ENCODE results near the gene SH3PXD2A. TPM values are rescaled to one million over a fixed set of nuclear protein-coding genes. Genes with fewer than 3 reads are reported as not detected.

Gene SH3PXD2A
- total RNA-seq (10 to 100 TPM in 2 of 5 donors, 1 to 10 TPM in 3; 5.8 to 11.8 (median 9.8) TPM), total RNA-seq (7.9 to 52.5 (median 28.8) reads per million in 29 experiments)
- total RNA-seq (2013): 5.0 TPM

GRCh38 chr10:103855424-103855823 is at the start of gene SH3PXD2A:
Gene SH3PXD2A (minus strand): TSS chr10:103855576. CDS start chr10:103855266, 310 bp downstream.
- H3K4me3 ChIP-seq (ENCODE audit: control insufficient read depth in 1 of 2, extremely low read depth in 1 of 2, low read length in 1 of 2): peak within 1 kb of the TSS; percentile 48 to 85
- no peaks in the 10 kb centered on the region for H3K36me3 ChIP-seq (ENCODE audit: control insufficient read depth in 2 of 2, extremely low read depth in 1 of 2, insufficient read depth in 1 of 2, low read length in 1 of 2)
- Mint-ChIP-seq H3K27me3 (peaks cover 30 to 33% of the 10 kb centered on the region in 2 donors), H3K27ac (peak within 1 kb of the TSS in 1 of 2 donors; percentile 2), H3K9me3 (no peaks in the 10 kb centered on the region), H3K4me3 (peak within 1 kb of the TSS; percentile 77 to 86 (median 80)), H3K36me3 (no peaks in the 10 kb centered on the region), H3K4me1 (peaks cover 0 to 20% (median 17%) of the 10 kb centered on the region in 3 donors)
- no peaks in the 10 kb centered on the region for H3K9me3 ChIP-seq
- peak in 12 of 35 experiments; percentile 2 to 22 (median 10) for DNase-seq
- no peak within 1 kb of the TSS for H3K27ac ChIP-seq (ENCODE audit: low read length)
- ChIA-PET CTCF (interaction anchor here (1.3 to 2.0 kb wide), 3 partner anchors 143 kb away, joined by 4 to 10 read pairs (median 7); no protein-coding TSS in a partner anchor), POLR2A (no interaction called here)
- H3K4me1 ChIP-seq (ENCODE audit: control insufficient read depth in 1 of 2, extremely low read depth in 1 of 2, insufficient read depth in 2 of 2, low read length in 2 of 2): peaks cover 6 to 20% of the 10 kb centered on the region in 2 experiments
- peak; percentile 47 to 70 (median 59) for ATAC-seq (replicated peaks in 1 of 4)
- peaks cover 0 to 35% of the 10 kb centered on the region in 2 experiments for H3K27me3 ChIP-seq (replicated peaks in 1 of 2; ENCODE audit: control insufficient read depth in 2 of 2, extremely low read depth in 1 of 2, insufficient read depth in 2 of 2, low read length in 1 of 2)
- WGBS (ENCODE audit: insufficient coverage): under 1% methylated on average over 48 of the region's 54 CpGs

GRCh38 chr10:103901299-103901698 is 45.9 kb upstream of the SH3PXD2A start:
- no peaks in the 10 kb centered on the region for H3K9me3 Mint-ChIP-seq

GRCh38 chr10:103899312-103899711 is 43.9 kb upstream of the SH3PXD2A start:
- POLR2A ChIA-PET: interaction anchor here in 1 of 2 donors (0.5 to 0.6 kb wide), 2 partner anchors 67 to 146 kb away, joined by 5 to 7 read pairs; no protein-coding TSS in a partner anchor
- no peak overlapping the region for H3K4me3 ChIP-seq (ENCODE audit: control insufficient read depth in 1 of 2, extremely low read depth in 1 of 2, low read length in 1 of 2)
- H3K9me3 ChIP-seq: no peaks in the 10 kb centered on the region
- Mint-ChIP-seq H3K4me1 (peaks cover 53 to 62% (median 58%) of the 10 kb centered on the region in 3 donors), H3K27me3 (no peaks in the 10 kb centered on the region), H3K9me3 (no peaks in the 10 kb centered on the region), H3K27ac (no peak overlapping the region), H3K4me3 (no peak overlapping the region), H3K36me3 (peaks cover 56% of the 10 kb centered on the region)
- no peaks in the 10 kb centered on the region for H3K27me3 ChIP-seq (replicated peaks in 1 of 2; ENCODE audit: control insufficient read depth in 2 of 2, extremely low read depth in 1 of 2, insufficient read depth in 2 of 2, low read length in 1 of 2)
- H3K36me3 ChIP-seq (ENCODE audit: control insufficient read depth in 2 of 2, extremely low read depth in 1 of 2, insufficient read depth in 1 of 2, low read length in 1 of 2): peaks cover 10 to 81% of the 10 kb centered on the region in 2 donors
- peaks cover 0 to 13% of the 10 kb centered on the region in 2 experiments for H3K4me1 ChIP-seq (ENCODE audit: control insufficient read depth in 1 of 2, extremely low read depth in 1 of 2, insufficient read depth in 2 of 2, low read length in 2 of 2)
- H3K27ac ChIP-seq (ENCODE audit: low read length): no peak overlapping the region
- 100% methylated on average over 4 of the region's 5 CpGs for WGBS (ENCODE audit: insufficient coverage)
- CTCF ChIA-PET: interaction anchor here in 1 of 2 donors (0.5 to 1.5 kb wide), 3 partner anchors 9 to 221 kb away, joined by 3 to 5 read pairs (median 3); no protein-coding TSS in a partner anchor
- DNase-seq (no peak), ATAC-seq (replicated peaks in 1 of 4) (no peak)

More at GRCh38 chr10:103901299-103901698, 45.9 kb upstream of the SH3PXD2A start:
- H3K4me1 Mint-ChIP-seq: peaks cover 43 to 59% (median 55%) of the 10 kb centered on the region in 3 donors
- ATAC-seq (replicated peaks in 1 of 4): peak; percentile 52 to 70 (median 68)
- Histone ChIP-seq H3K27me3 (replicated peaks in 1 of 2; ENCODE audit: control insufficient read depth in 2 of 2, extremely low read depth in 1 of 2, insufficient read depth in 2 of 2, low read length in 1 of 2) (no peaks in the 10 kb centered on the region), H3K36me3 (ENCODE audit: control insufficient read depth in 2 of 2, extremely low read depth in 1 of 2, insufficient read depth in 1 of 2, low read length in 1 of 2) (peaks cover 10 to 78% of the 10 kb centered on the region in 2 donors), H3K9me3 (no peaks in the 10 kb centered on the region), H3K27ac (ENCODE audit: low read length) (peak overlapping the region; percentile 40), H3K4me1 (ENCODE audit: control insufficient read depth in 1 of 2, extremely low read depth in 1 of 2, insufficient read depth in 2 of 2, low read length in 2 of 2) (peaks cover 0 to 14% of the 10 kb centered on the region in 2 experiments), H3K4me3 (ENCODE audit: control insufficient read depth in 1 of 2, extremely low read depth in 1 of 2, low read length in 1 of 2) (peak overlapping the region in 1 of 2 donors; percentile 15)
- DNase-seq: peak in 1 of 35 experiments; percentile 32
- peak overlapping the region; percentile 22 to 41 (median 25) for H3K4me3 Mint-ChIP-seq
- ChIA-PET POLR2A (interaction anchor here (0.6 to 1.3 kb wide), 3 partner anchors 10 to 219 kb away, joined by 7 to 8 read pairs (median 8); no protein-coding TSS in a partner anchor), CTCF (interaction anchor here (0.6 to 1.8 kb wide), 14 partner anchors 8 to 223 kb away, joined by 3 to 10 read pairs (median 4); no protein-coding TSS in a partner anchor)
- WGBS (ENCODE audit: insufficient coverage): 55% methylated on average over 2 of the region's 5 CpGs
- H3K27ac Mint-ChIP-seq: peak overlapping the region; percentile 55 to 74
- peaks cover 52% of the 10 kb centered on the region for H3K36me3 Mint-ChIP-seq
- no peaks in the 10 kb centered on the region for H3K27me3 Mint-ChIP-seq

- Histone ChIP-seq H3K4me3 (ENCODE audit: control insufficient read depth in 1 of 2, extremely low read depth in 1 of 2, low read length in 1 of 2) (no peak overlapping the region), H3K9me3 (no peaks in the 10 kb centered on the region), H3K27ac (ENCODE audit: low read length) (no peak overlapping the region), H3K4me1 (ENCODE audit: control insufficient read depth in 1 of 2, extremely low read depth in 1 of 2, insufficient read depth in 2 of 2, low read length in 2 of 2) (peaks cover 0 to 15% of the 10 kb centered on the region in 2 experiments), H3K27me3 (replicated peaks in 1 of 2; ENCODE audit: control insufficient read depth in 2 of 2, extremely low read depth in 1 of 2, insufficient read depth in 2 of 2, low read length in 1 of 2) (no peaks in the 10 kb centered on the region), H3K36me3 (ENCODE audit: control insufficient read depth in 2 of 2, extremely low read depth in 1 of 2, insufficient read depth in 1 of 2, low read length in 1 of 2) (peaks cover 10 to 69% of the 10 kb centered on the region in 2 donors)
- DNase-seq: no peak
- H3K4me1 Mint-ChIP-seq: peaks cover 51 to 62% (median 53%) of the 10 kb centered on the region in 3 donors
- H3K27ac Mint-ChIP-seq: peak overlapping the region in 1 of 2 donors; percentile 34
- H3K36me3 Mint-ChIP-seq: peaks cover 53% of the 10 kb centered on the region
- 95% methylated on average over 6 of the region's 7 CpGs for WGBS (ENCODE audit: insufficient coverage)
- no peak for ATAC-seq (replicated peaks in 1 of 4)
- H3K4me3 Mint-ChIP-seq: no peak overlapping the region
- ChIA-PET CTCF (no interaction called here), POLR2A (no interaction called here)
- H3K27me3 Mint-ChIP-seq: no peaks in the 10 kb centered on the region
- H3K9me3 Mint-ChIP-seq: no peaks in the 10 kb centered on the region
Observed at GRCh38 chr10:103897241-103897774, 41.9 kb upstream of the SH3PXD2A start.

- Mint-ChIP-seq H3K27ac (peak overlapping the region; percentile 93 to 96), H3K27me3 (no peaks in the 10 kb centered on the region), H3K4me1 (peaks cover 40 to 54% (median 42%) of the 10 kb centered on the region in 3 donors), H3K36me3 (peaks cover 58% of the 10 kb centered on the region), H3K9me3 (no peaks in the 10 kb centered on the region), H3K4me3 (no peak overlapping the region)
- WGBS (ENCODE audit: insufficient coverage): 100% methylated on average over 1 of the region's 5 CpGs
- CTCF ChIA-PET: no interaction called here
- peak overlapping the region; percentile 47 for H3K27ac ChIP-seq (ENCODE audit: low read length)
- H3K4me3 ChIP-seq (ENCODE audit: control insufficient read depth in 1 of 2, extremely low read depth in 1 of 2, low read length in 1 of 2): no peak overlapping the region
- H3K9me3 ChIP-seq: no peaks in the 10 kb centered on the region
- ATAC-seq (replicated peaks in 1 of 4) (no peak), DNase-seq (no peak)
- no peaks in the 10 kb centered on the region for H3K27me3 ChIP-seq (replicated peaks in 1 of 2; ENCODE audit: control insufficient read depth in 2 of 2, extremely low read depth in 1 of 2, insufficient read depth in 2 of 2, low read length in 1 of 2)
- H3K4me1 ChIP-seq (ENCODE audit: control insufficient read depth in 1 of 2, extremely low read depth in 1 of 2, insufficient read depth in 2 of 2, low read length in 2 of 2): peaks cover 0 to 13% of the 10 kb centered on the region in 2 experiments
- H3K36me3 ChIP-seq (ENCODE audit: control insufficient read depth in 2 of 2, extremely low read depth in 1 of 2, insufficient read depth in 1 of 2, low read length in 1 of 2): peaks cover 10 to 79% of the 10 kb centered on the region in 2 donors
- POLR2A ChIA-PET: no interaction called here
Observed at GRCh38 chr10:103896225-103896624, 40.8 kb upstream of the SH3PXD2A start.

GRCh38 chr10:103895411-103896186 is 40.2 kb upstream of the SH3PXD2A start:
- ChIA-PET POLR2A (no interaction called here), CTCF (interaction anchor here in 1 of 2 donors (0.9 kb wide), 1 partner anchor 11 kb away, joined by 3 read pairs; no protein-coding TSS in a partner anchor)
- Mint-ChIP-seq H3K27ac (peak overlapping the region; percentile 93 to 96), H3K27me3 (no peaks in the 10 kb centered on the region), H3K4me3 (no peak overlapping the region), H3K4me1 (peaks cover 34 to 54% (median 38%) of the 10 kb centered on the region in 3 donors), H3K9me3 (no peaks in the 10 kb centered on the region), H3K36me3 (peaks cover 56% of the 10 kb centered on the region)
- peaks cover 10 to 82% of the 10 kb centered on the region in 2 donors for H3K36me3 ChIP-seq (ENCODE audit: control insufficient read depth in 2 of 2, extremely low read depth in 1 of 2, insufficient read depth in 1 of 2, low read length in 1 of 2)
- H3K4me1 ChIP-seq (ENCODE audit: control insufficient read depth in 1 of 2, extremely low read depth in 1 of 2, insufficient read depth in 2 of 2, low read length in 2 of 2): peaks cover 0 to 10% of the 10 kb centered on the region in 2 experiments
- H3K9me3 ChIP-seq: no peaks in the 10 kb centered on the region
- ATAC-seq (replicated peaks in 1 of 4) (peak in 1 of 4 experiments; percentile 50), DNase-seq (no peak)
- no peak overlapping the region for H3K4me3 ChIP-seq (ENCODE audit: control insufficient read depth in 1 of 2, extremely low read depth in 1 of 2, low read length in 1 of 2)
- 93% methylated on average over 5 of the region's 9 CpGs for WGBS (ENCODE audit: insufficient coverage)
- H3K27me3 ChIP-seq (replicated peaks in 1 of 2; ENCODE audit: control insufficient read depth in 2 of 2, extremely low read depth in 1 of 2, insufficient read depth in 2 of 2, low read length in 1 of 2): no peaks in the 10 kb centered on the region
- H3K27ac ChIP-seq (ENCODE audit: low read length): peak overlapping the region; percentile 47

Measured in T-cell (primary cell).